Kidney tubule cell (primary cell): ENCODE data around the gene TSEN2.
"Not testable (repeated sequence)": the region's sequence is repeated elsewhere in the genome, so short reads cannot be mapped to it uniquely, and the experiment has no call there.

Experiments
- DNase-seq: peaks from one replicate; pipeline ENCODE4 v3.0.0-alpha.2; 2018; ENCODE audit warnings: low spot score

The TSEN2 gene

DNA sequence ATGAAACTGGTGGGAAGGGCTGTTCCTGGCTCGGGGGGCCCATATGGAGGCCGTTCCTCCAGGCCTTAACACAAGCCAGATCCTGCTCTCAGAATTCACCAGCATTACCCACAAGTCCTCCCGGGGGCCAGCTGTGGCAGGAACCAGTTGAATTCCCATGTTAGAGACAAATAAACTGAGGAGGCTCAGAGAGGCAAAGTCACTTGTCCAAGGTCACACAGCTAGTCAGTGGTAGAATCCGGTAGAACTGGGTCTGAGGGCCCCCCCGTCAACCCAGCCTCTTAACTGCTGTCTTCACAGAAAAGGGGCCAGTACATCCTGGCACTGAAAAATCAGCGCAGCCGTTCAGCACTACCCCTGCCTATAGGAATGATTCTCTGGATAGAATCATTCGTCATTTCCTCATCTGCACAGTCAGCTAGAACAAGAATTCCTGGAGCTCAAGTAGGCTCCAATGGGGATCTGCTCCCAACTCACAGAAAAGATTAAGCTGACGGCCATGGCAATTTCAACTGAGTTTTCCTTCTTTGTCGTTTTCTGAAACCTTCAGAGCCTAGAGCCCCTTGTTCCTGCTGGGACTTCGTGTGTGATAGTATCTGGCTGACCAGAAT is 12.2 kb upstream of the TSEN2 start:
- no peak for DNase-seq

DNA sequence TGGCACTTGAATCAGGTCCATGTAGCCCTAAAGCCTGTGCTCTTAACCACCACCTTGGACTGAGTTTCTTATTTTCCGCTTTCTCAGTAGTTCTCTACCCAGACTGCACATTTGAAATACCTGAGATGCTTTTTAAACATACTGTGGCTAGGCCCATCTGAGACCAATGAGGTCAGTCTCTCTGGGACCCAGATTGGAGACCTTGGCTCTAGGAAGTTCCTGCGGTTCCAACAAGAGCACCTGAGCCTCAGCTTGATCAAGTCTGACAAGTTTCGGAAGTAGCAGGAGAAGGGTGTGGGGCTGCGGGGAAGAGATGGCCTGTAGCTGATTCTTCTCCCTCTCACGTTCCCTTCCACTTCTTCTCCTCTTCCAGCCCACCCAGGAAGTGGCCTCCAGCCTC is 11.5 kb upstream of the TSEN2 start:
- no peak for DNase-seq

DNA sequence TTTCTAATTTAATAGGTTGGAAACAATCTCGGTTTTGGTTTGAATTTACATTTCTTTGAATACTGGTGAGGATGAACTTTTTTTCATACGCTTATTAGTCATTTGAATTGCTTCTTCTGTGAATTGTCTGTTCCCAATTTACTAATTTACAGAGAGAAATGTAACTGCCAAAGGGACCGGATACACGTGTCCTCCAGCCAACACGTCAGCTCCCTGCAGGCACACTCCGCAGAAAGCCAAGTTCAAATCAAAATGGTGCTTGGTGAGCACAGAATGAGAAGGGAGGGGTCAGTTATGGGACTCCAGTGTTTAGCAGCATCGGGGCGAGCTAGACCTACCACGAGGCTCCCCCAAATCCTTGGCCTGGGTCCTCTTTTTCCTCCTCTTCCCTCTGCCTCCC is 10.8 kb upstream of the TSEN2 start:
- no peak for DNase-seq

DNA sequence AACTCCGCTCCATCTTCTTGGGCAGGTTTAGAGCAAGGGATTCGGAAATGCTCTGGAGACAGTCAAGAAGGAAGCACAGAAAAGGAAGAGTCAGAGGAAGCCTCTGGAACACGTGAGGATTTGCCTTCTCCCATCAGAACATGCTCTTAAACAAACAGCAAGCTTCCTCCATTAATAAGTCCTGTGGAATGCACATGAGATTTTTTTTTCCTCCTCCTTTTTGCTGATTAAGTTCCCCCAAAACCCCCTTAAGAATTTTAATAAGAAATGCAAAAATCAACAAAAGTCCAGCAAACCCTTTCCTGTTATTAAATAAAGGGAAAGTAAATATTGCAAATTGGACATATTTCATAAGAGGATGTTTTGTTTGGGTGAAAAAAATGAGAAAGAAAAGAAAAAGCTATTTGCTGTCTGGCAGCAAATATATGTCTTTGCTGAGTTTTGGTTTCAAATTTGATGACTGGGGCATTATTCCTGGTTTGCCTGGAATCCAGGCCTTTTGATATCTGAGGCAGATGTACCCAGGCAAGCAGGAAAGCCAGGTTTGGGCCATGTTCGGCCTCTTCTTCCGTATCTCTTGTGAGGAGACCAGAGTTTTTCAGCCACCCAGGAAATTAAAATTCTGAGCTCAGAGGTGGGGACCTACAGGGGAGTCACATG is 7.9 kb upstream of the TSEN2 start:
- DNase-seq, result peak; percentile 42

DNA sequence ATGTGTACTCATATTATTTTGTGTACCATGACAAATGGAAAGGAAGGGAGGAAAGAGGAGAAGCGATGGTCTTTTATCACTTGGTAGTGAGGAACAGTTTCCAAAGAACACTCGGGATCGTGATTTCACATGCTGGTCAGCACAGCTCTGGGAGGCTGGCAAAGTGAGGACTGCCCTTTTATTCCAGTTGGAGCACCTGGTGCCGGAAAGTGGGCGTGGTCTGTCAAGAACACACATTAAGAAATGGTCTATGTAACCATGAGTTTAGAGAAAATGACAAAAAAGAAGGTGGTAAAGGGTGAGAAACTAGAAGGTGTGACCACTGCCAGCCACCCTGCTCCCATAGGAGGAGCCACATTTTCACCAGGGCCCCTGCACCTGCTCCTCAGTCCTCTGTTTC is 7.0 kb upstream of the TSEN2 start:
- no peak for DNase-seq

DNA sequence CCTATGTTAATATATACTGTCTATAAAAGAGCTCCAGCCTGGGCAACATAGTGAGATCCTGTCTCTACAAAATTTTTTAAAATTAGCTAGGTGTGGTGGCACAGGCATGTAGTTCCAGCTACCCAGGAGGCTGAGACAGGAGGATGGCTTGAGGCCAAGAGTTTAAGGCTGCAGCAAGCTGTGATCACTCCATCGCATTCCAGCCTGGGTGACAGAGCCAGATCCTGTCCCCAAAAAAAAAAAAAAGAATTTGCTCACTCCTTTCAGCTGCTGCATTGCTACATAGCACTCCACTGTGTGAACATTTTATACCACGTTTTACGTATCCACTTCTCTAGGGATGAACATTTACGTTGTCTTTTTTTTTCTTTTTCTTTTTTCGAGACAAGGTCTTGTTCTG is 6.0 kb upstream of the TSEN2 start:
- DNase-seq, result no peak

DNA sequence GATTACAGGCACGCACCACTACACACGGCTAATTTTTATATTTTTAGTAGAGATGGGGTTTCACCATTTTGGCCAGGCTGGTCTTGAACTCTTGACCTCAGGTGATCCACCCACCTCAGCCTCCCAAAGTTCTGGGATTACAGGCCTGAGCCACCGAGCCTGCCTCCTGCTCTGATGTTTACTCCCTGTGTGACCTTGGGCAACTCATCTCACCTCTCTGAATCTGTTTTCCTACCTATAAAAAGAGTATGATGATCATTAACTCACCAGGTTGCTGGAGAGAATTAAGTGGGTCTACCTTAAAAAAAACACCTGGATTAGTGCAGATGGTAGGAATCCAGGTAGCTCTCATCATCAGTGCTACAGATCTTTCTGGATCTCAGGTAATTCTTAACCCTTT is 5.1 kb upstream of the TSEN2 start:
- not testable (repeated sequence) for DNase-seq

DNA sequence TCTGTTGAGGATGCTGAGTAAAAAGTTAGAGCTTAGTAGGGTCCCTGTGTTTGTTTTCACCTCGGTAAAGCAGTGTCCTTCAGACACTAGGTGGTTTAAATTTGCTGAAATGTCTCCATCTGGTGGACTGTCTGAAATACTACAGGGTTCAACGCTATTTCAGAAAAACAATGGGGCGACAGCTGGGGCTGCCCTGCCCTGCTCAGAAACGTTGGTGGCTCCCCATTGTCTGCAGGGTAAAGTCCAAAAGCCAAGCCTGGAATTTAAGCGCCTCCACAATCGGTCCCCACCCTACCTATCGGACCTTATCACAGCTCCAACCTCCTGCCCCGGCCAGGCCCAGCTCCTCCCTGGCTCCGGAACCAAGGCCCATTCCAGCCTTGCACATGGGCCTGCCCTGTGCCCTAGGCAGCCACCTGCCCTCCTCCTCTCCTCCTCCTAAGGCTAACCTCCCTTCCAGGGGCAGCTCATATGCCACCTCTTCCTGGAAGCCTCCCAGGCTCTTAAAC is 4.3 kb upstream of the TSEN2 start:
- peak; percentile 53 for DNase-seq

DNA sequence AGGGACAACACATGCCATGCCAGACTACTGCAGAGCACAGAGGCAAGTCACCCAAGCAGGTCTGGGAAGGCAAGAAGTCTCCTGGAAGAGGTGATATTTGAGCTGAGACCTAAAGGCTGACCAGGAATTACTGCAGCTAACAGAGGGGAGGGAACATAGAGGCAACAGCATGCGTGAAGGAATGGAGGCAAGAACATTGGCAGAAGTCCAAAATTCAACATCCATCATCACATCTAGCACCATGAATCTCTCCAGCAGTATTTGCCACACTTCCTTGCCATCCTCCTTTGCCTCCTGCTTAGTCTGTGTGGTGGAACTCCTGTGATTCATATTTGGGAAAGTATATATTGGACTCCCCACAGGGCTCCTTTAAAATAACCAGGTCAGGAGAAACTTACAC is 870 bp upstream of the TSEN2 start:
- DNase-seq, result peak; percentile 65

DNA sequence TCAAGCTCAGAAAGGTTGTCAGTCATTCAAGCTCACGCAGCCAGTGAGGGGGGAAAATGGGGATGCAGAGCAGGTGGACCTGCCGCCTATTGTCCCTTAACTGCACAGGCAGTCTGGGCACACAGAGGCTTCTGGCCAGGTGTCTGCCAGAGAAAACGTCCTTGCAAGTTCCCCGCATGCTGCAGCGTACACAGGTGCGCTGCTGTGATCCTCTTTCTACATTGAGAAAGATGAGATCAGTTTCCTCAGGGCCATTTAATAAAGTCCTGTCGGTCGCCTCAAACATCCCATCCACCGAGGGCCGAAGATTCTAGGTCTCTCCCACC is 445 bp upstream of the TSEN2 start:
- DNase-seq, result no peak

DNA sequence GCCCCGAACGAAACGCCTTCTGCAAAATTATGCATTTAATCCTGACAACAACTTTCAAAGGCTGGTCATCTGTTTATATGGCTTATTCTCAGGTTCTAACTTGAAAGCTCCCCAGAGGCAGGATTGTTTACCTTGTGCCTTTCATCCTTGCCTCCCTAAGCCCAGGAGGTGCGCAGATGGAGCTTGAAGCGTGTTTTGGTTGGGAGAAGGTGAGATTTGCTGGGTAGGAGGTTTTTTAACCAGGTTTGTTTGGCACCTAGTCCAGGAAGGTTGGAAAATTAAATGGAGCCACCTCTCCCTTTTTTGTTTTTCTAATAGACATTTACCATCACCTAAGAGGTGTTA is 675 bp downstream of the TSEN2 start:
- no peak for DNase-seq

DNA sequence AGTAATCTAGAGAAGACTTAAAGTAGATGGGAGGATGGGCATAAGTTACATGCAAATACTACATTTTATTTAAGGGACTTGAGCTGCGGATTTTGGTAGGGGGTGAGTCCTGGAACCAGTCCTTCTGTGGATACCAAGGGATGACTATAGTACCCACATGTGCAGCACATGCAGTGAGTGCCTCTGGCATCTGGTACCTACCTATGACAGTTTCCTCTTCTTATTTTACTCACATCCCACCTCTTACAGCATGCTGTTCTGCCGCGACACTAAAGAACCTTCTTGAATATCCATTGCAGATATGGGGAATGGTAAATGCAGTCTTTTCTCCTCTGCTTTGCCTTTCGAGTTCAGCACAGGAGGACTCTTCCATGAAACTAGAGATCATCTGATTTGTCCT is 1.7 kb downstream of the TSEN2 start:
- DNase-seq, result no peak

DNA sequence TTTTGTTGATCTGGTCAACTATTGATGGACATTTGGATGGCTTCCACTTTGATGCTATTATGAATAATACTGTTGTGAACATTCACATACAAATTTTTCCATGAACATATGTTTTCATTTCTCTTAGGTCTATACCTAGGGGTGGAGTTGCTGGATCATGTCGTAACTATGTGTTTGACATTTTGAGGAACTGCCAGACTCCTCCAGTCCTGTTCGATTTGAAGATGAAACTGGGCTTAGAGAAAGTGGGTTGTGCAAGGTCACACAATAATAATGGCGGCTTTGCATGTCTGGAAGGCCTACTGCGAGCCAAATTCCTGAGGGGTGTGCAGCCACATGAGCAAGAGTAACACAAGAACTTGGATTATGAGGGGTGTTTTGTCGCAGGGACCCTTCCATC is 2.6 kb downstream of the TSEN2 start:
- DNase-seq, result no peak

DNA sequence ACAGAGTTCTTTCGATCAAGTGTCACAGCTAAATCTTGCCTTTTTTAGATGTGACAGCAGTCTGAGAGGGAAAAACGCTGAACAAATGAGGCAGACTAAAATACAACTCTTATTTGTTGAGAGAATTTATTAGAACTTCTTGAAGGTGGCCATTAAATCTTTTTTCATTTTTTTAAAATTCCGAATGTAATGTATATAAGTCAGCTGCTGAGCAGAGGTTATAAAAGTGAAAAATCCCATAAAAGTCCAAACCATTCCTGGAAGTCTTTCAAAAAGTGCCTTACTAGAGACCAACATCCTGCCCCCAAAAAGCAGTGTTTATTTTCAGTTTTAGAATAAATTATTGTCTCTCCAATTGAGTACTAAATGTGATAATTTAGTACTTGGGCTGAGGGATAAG is 3.1 kb downstream of the TSEN2 start:
- no peak for DNase-seq

DNA sequence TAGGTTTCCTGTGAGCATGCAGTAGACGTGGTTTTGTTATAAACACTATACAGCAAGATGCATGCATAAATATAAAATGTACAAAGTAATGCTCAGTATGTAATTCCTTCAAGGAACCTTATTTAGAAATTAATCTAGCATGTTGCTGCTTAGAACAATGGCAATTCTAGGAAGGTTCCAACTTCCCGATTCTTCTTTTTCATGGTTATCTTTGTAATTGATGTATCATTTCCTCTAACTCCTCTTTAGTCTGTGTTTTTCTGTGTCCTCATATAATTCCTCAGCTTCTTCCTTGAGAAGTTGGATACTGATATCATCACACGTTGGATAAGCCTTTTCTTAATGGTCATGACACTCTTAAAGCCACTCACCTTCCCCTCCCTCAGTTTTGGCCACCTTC is 3.5 kb downstream of the TSEN2 start:
- DNase-seq, result no peak

DNA sequence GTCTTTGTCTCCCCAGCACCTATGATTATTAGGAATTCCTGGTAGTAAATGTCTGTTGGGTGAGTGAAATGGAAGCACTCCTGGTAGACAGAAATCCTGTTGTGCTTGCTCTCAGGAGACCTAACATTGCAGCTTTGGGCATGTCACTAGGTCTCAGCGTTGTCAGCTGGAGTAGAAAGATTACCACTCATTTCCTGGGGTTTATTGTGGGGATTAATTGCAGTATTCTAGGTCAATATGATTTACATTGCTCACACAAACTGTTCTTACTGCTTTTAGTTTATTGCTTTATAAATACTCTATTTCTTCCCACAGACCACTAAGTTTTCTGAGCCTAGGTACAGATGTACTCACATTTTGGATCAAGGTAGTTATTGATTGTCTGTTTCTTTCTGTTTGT is 5.1 kb downstream of the TSEN2 start:
- no peak for DNase-seq

DNA sequence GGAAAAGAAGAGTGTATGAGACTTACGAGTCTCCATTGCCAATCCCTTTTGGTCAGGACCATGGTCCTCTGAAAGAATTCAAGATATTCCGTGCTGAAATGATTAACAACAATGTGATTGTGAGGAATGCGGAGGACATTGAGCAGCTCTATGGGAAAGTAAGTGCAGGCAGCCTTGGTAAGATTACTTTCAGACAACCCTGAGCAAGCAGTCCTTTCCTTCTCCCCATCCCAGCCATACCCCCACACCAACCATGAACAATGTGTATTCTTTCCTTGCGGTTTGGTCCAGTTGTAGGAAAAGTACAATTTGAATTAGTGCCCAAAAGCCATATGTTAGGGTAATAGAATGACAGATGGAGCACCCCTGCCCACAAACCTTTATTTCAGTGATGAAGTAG is 5.6 kb downstream of the TSEN2 start:
- DNase-seq, result peak; percentile 59

DNA sequence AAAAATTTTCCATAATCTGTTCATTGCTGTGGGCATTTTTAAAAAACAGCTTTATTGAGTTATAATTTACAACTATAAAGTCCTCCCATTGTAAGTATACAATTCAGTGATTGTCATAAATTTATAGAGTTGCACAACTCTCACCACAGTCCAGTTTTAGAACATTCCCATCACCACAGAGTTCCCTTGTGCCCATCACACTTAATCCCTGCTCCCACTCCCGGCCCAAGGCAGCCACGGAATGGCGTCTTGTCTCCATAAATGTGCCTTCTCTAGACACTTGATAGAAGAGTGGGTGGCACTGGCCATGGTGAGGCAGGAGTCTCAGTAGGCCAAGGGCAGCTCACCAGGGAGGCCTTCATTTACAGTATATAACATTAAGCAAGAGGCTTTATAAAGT is 6.3 kb downstream of the TSEN2 start:
- no peak for DNase-seq

DNA sequence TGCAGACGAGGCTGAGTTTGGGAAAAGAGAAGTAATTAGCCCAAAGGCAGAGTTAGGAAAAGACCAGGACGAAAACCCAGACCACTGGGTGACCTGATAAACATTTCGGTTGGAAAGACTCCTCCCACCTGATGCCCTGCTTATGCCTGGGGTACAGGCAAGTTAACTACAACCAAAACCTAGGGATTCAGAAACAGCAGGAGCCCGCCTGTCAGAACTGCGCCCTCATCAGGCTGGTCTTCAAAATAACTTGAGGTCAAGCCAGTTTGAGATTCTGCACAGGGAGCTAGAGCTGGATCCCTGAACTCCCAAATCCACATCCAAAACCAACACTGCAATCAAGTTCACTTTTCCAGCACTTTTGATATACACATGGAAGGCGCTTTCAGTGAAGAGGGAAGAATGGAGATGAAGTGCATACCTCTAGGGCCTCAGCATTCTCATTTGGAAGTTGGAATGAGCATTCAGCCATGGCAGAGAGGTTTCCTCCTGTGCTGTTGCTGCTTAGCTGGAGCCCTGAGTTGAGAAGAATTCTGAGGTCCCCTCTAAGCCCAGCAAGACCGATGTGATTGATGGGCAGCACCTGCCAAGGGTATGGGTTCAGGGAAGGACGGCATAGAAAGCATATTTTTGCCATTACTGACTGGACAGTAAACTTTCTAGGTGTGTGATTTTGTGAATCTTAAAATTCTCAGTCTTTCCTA is 11.6 kb downstream of the TSEN2 start:
- no peak for DNase-seq

DNA sequence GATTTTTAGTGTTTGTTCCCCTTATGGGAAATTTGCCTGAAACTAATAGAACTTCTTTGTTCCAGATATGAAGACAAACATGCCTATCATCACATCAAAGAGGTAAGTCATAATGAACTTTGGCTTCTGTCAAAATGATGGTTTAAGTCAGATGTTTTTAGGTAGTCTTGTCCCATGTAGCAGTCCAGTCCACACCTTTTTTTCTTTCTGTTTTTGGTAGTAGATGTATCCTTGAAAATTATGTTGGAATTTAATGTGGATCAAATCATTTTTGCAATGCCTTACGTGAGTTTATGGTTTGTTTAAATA is 12.1 kb downstream of the TSEN2 start:
- no peak for DNase-seq

DNA sequence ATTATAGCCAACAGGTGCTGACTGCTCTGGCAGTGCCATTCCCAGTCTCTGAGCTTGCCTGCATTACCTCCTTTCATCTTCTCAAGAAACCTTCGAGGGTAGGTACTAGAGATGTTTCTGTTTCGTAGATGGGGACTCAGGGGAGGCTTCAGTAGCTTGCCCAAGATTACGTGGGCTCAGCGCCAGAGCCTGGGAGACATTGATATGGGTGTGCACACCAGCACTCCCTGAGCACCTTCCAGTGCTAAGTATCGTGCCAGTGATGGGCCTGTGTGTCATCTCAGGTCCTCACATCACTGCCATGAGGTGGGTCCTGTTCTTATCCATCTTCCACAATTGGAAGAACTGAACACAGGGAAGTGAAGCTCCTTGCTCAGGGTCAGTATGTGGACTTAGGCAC is 15.2 kb downstream of the TSEN2 start:
- DNase-seq, result no peak

DNA sequence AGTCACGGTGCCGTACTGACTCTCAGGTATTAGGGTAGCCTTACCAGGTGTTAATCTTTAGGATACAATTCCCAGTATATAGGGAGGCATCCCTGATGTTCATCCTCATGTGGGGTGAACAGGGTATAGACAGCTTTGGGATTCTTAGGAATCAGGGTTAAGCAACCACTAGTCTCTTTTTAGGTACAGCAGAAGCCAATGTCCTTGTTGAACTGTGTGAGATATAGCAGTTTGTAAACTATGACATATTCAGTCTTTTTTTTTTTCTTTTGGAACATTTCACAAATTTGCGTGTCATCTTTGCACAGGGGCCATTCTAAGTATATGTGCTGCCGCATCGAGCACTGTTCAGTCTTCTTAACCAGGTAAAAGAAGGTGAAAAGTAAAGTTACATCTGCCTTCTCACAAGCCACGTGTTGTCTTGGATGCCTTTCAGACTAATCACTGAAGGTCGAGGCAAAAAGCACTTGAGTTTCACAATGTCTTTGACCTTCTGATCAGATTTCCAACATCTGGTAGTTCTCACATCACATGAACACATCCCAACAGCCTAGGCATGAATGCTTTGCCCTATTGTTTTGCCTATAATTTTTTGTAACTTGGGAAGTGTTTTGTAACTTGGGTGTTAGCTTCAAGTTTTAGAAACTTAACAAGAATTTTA is 17.2 kb downstream of the TSEN2 start:
- DNase-seq, result no peak

DNA sequence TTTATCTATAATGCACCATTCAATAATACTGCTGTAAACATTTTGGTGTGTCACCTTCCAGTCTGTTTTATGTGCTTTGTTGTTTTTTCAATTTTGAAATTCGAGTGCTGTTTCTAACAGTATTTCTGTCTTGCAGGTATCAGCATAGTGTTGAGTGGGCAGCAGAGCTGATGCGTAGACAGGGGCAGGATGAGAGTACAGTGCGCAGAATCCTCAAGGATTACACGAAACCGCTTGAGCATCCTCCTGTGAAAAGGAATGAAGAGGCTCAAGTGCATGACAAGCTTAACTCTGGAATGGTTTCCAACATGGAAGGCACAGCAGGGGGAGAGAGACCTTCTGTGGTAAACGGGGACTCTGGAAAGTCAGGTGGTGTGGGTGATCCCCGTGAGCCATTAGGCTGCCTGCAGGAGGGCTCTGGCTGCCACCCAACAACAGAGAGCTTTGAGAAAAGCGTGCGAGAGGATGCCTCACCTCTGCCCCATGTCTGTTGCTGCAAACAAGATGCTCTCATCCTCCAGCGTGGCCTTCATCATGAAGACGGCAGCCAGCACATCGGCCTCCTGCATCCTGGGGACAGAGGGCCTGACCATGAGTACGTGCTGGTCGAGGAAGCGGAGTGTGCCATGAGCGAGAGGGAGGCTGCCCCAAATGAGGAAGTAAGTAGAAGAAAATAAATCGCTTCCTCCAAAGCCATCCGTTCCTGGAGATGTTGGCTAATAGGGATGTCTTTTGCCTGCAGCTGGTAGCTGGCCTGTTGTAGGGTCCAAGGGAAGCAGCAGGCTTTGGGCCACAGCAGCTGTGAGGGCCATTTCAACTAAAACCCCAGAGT is 19.1 kb downstream of the TSEN2 start:
- DNase-seq, result no peak
